Measurements from ENCODE around the gene PARP16.
"Not testable (repeated sequence)": the region's sequence is repeated elsewhere in the genome, so short reads cannot be mapped to it uniquely, and the experiment has no call there.

The PARP16 gene

GRCh38 chr15:65231306-65231705 lies 55.4 kb downstream of the PARP16 start:
- no peak for DNase-seq

DNA sequence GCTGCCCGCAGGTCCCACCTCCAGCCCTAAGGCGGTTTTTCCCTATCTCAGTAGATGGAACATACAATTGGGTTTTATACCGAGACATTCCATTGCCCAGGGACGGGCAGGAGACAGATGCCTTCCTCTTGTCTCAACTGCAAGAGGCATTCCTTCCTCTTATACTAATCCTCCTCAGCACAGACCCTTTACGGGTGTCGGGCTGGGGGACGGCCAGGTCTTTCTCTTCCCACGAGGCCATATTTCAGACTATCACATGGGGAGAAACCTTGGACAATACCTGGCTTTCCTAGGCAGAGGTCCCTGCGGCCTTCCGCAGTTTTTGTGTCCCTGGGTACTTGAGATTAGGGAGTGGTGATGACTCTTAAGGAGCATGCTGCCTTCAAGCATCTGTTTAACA lies 59.8 kb downstream of the PARP16 start:
- not testable (repeated sequence) for DNase-seq

DNA sequence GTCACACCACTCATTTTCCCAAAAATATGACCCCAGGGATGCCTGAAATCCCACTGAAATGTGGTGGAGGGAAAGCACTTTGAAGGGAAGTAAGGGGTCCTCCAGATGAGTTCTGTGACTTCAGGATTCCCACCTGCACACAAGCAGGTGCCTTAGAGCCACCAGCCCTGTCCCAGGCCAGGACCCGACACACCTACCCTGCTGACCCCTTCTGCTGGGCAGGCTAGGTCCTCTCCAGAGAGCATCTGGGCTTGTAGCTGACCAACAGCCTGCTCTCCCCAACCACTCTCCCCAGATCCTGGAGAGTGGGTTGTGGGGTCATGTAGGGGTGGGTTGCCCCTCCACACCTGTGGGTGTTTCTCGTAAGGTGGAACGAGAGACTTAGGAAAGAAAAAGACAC lies 60.5 kb downstream of the PARP16 start:
- DNase-seq = no peak

- DNase-seq = no peak
These were observed 62.7 kb downstream of the PARP16 start for GRCh38 chr15:65223996-65224395.

DNA sequence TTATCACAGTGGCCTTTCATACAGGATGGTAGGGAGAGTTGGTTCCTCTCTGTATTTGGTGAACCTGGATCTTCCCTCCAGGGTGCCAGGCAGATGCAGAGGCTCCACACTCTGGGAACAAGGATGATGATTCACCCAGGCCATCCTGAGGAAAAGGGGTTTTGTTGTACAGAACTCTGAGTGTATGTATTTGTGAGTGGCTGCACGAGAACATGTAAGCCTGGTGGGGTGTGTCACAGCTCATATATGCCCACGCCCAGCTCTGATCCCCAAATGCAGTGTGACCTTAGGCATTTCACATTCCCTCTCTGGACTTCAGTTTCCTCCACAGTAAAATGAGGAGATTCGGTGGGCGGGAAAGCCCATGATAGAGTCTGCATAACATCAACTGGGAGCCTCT lies 63.8 kb downstream of the PARP16 start:
- DNase-seq = no peak

DNA sequence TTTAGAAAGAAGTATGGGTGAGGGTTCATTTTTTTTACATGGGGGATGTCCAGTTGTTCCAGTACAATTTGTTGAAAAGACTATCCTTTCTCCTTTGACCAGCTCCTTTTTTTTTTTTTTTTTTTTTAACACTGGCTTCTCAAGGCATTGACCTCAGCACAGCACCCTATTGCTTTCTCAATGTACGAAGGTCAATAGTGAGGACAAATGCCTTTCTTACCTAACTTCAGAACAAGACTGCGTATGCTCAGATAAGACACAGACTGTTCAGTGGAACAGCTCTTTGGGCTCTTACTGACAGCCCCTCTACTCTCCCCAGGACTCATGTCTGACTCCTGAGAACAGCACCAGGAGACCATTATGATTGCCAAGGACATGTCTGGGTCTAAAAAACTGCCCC lies 65.0 kb downstream of the PARP16 start:
- DNase-seq = no peak

DNA sequence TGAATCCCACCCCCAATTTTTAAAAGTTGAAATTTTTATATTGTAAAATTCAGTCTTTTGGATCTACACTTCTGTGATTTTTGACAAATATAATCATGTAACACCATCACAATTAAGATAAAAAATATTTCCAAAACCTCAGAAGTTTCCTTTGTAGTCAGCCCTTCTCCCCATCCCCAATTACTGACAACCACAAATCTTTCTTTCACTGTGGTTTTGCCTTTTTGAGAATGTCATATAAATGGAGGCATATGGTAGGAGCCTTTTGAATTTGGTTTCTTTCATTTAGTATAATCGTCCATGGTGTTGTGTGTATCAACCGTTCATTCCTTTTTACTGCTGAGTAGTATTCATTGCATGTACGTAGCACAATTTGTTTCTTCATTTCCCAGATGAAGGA lies 67.5 kb downstream of the PARP16 start:
- DNase-seq = peak; percentile 28

- DNase-seq = peak; percentile 26
These were observed 68.9 kb downstream of the PARP16 start for GRCh38 chr15:65217526-65218482.

- no peak for DNase-seq
These were observed 71.2 kb downstream of the PARP16 start for GRCh38 chr15:65215496-65215895.

GRCh38 chr15:65214010-65214409 lies 72.7 kb downstream of the PARP16 start:
- no peak for DNase-seq

GRCh38 chr15:65213241-65213640 lies 73.4 kb downstream of the PARP16 start:
- no peak for DNase-seq

- DNase-seq = peak; percentile 59
These were observed 74.6 kb downstream of the PARP16 start for GRCh38 chr15:65212097-65212496.

DNA sequence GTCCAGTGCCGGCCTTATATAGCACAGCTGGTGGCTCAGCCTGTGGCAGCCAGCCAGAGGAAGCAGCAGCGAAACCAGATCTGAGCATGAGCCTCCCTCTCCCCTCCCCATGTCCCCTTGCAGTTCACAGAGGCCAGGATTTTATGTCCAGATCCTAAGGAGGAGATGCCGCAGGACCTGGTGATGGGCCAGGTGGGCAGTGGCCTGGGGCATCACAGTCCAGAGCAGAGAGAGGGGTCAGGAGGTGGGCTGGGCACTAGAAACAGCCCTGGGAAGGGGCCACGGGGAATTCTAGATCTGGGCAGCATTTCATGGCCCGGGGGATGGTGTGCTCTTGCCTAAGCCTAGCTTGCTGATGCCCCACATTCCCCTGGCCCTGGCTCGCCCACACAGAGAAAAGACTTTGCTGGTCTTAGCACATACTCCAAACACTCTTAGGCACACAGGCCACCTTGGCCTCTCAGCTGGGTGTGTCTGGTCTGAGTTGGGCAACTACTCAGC lies 75.2 kb downstream of the PARP16 start:
- no peak for DNase-seq

DNA sequence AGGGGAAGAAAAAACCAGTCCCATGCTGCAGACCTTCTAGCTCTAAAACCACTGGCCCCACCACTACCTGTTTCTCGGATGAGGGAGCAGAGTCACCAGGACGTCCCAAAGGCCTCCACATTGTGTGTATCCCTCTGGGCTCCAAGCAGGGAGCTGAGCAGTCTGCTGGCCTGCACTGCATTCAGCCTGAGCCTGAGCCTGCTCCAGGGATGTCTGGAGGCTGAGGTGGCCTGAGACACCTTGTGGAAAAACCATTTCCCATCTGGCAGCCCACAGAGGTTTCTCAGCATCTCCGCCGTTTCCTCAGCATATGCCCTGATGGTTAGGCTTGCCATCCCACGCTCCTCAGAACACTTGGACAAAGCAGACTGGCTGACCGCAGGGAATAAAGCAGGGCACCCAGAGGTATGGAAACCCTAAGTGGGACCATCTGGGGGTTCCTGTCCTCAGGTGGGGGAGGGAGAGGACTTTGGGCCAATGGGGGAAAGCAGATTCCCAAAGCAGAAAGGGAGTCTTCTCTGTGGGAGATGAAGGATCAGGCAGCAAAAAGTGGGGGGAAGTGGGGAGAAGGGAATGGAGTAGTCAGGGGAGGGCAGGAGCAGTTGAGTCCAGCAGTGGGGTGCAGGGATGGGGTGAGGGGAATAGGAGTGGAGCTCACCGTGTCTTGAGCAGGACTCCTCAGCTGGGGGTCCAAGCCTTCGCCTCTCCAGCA lies 75.8 kb downstream of the PARP16 start, which contains the start of gene CILP:
TSS of gene CILP (minus strand) at position 704 of the 712 bp plus-strand sequence. CDS start 1,718 bp downstream, outside the sequence.
- no peak for DNase-seq

GRCh38 chr15:65209701-65210643 lies 76.7 kb downstream of the PARP16 start:
- DNase-seq = no peak

GRCh38 chr15:65208647-65209046 lies 78.0 kb downstream of the PARP16 start:
- DNase-seq = no peak

All from activated CD4-positive, alpha-beta T cell treated with anti-CD3 and anti-CD28 coated beads, Interleukin-2, Interleukin-6, amounts not matched to agents 100 ng/mL and 50 ng/mL, durations not matched to agents 16 hours and 8 hours (primary cell).